NCI-H2227 (cell line): ENCODE data around the gene SERGEF.
A peak's percentile ranks its signal among the peaks of the same experiment; 100 is the strongest.

ENCODE experiments used
- DNase-seq: peaks from one replicate; lab custom pipeline; 2025; ENCODE audit not compliant: unreplicated experiment; lab: John Stamatoyannopoulos, UW

The SERGEF gene

DNA sequence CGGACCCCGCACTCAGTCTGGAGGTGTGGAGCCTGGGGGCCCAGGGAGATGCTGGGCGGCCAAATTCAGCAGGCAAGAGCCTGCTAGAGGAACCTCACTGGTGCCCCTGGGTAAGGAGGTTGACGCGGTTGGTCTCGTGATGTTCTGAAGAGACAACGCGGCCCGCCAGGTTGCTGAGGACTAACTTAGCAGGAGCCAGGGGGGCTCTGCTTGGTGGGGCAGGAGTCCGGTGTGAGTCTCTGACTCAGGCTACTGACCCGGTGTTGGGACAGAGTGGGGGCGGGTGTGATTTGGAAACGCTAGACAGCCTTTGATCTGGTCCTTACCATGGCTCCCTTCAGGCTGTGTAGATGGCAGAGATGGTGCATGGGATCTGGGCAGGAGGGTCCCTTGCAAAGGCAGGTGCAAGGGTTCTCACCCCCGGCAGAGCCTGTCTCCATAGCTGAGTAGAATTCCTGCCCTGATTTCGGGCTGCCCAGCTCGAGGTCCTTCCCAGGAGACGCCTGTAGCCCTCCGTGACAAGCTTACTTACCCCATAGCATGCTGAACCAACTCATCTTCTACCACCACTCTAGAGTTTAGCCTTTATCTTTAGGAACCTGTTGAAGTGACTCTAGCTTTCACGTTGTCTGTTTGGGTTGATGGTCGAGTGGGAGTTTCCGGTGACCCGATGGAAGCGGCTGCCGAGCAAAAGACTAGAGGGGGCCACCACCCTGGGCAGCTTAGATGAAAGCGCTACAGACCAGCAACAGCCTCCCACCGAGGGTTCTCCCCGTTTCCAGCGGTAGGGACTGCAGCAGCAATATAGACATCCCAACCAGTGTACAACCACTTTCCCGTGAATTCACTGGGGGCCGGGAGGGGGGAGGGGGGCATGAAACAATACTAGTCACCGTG lies 239.9 kb downstream of the SERGEF start:
- no peak for DNase-seq

DNA sequence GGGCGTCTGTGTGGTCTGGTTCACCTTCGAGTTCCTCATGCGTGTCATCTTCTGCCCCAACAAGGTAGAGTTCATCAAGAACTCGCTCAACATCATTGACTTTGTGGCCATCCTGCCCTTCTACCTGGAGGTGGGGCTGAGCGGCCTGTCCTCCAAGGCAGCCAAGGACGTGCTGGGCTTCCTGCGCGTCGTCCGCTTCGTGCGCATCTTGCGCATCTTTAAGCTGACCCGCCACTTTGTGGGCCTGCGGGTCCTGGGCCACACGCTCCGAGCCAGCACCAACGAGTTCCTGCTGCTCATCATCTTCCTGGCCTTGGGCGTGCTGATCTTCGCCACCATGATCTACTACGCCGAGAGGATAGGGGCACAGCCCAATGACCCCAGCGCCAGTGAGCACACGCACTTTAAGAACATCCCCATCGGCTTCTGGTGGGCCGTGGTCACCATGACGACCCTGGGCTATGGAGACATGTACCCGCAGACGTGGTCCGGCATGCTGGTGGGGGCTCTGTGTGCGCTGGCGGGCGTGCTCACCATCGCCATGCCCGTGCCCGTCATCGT lies 240.9 kb downstream of the SERGEF start:
- no peak for DNase-seq

DNA sequence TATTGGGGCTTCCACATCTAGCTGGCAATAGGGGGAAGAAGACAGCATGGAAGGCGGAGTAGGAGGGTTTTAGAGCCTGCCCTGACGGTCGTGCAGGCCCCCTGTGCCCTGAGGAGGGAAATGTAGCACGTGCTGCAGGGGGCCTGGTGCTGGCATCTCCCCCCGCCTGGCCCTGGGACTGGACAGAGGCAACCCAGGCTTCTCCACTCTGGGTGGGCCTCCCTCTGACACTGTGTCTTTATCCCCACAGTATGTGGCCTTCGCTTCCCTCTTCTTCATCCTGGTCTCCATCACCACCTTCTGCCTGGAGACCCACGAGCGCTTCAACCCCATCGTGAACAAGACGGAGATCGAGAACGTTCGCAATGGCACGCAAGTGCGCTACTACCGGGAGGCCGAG lies 241.4 kb downstream of the SERGEF start:
- DNase-seq, result no peak

DNA sequence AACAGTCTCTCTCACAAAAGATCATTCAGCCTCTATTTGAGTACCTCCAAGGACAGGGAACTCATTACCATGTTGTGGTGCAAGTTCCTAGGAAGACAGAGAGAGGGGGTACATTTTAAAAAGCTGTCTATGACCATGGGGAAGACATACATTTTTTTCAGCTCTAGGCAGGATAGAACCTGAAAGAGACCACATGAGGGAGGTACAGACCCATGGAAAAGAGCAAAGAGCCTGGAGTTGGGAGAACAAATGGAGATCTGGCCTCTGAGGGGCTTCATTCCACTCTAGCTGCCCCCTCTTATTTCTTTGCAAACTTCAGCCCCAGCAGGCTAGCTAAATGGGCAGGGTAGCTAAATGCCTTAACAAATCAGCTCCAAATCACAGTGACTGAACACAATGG lies 241.9 kb downstream of the SERGEF start:
- DNase-seq, result no peak

DNA sequence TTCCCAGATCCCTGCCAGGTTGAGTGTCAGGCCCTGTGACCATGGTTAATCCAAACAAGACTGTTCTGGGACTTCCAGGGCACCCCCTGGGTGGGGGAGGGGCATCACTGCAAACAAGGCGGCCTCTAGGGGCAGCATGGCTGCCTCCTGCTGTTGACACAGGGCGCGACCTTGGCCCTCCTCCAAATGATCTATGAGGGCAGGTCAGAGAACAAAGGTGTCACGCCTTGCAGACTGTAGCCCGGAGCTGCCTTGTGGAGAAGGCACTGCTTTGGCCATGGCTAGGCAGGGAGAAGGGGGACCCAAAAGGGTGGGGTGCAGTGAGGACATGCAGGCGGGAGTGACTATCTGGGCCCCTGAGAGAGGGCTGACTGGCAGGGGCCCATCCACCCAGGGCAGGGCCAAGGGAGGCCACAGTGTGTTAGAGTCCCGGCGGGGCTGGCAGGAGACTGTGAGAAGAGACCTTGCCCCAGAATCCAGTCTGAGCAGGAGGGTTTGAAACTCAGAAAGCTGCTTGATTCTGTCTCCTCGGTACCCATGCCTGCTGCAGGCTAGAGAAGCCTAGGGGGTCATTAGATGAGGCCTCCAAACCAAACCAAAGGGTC lies 242.7 kb downstream of the SERGEF start:
- no peak for DNase-seq

DNA sequence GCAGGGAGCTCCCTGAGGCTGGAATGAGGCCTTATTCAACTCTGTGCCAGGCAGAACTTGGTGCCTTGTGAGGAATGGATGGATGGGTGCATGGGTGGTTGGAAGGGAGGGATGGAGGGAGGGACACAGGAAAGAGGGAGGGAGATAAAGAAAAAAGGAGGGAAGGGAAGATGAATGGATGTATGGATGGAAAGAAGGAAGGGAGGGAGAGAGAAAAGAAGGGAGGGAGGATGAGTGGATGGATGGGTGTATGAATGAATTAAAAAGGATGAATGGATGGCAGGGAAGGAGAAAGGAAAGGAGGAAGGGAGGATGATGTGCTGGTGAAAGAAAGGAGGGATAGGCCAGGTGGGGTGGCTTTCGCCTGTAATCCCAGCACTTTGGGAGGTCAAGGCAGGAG lies 243.6 kb downstream of the SERGEF start:
- no peak for DNase-seq

DNA sequence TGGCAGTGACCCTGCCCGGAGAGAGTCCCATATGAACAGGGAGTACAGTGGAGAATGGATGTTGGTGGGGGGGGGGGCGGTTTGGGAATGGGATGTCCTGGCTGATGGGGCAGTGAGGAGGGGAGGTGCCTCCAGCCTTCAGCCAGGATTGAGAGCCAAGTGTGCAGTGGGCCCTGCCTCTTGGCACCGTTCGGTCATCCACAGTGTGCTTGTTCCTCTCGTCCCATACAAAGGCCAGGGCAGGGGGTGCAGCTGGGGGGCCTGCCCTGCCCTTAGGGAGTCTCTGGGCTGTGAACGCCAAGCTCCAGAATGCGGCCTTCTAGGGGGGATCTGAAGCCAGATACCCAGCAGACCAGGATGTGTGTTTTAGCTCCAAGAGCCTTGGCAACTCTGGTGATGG lies 244.3 kb downstream of the SERGEF start:
- no peak for DNase-seq

DNA sequence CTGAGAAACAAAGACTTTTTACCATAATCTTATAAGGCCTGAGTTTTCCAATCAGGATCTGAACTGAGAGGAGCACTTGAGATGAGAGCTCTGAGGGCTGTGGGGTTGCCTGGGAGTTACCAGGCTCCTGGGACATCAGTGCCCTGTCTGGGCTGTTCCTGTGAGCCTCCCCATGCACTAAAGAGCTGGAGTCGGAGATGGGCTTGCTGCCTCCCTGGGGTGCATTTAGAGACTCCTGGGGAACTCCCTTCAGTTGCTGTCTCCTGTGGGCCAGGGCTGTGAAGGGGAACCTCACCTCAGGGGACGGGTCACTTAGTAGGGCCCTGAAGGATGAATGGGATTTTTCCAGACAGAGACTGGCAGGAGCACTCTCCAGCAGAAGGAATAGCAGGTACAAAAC lies 244.9 kb downstream of the SERGEF start:
- DNase-seq, result no peak

DNA sequence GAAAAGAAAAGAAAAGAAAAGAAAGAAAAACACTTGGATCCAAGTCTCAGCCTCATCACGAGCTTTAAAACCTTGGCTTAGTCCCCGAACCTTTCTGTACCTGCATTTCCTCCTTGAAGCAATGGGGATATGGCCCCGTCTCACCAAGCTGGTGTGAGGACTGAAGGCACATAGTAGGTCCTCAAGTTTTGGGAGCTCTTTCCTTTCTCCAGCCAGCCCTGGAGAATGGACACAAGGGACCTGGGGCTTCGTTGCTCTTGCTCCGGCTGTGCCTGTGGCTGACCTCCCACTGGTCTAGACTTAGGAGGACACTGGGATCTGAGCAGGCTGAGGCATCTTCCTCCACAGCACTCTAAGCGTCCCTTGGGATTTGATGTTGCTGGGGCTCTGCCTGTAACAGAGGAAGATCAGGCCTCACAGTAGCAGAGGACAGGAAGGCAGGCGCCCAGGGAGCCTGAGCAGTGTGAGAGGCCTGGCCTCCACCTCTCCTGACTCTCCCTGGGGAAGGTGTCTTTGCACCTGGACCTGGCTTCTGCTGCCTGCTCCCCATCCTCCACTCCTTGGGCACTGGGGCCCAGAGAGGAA lies 245.5 kb downstream of the SERGEF start:
- no peak for DNase-seq

DNA sequence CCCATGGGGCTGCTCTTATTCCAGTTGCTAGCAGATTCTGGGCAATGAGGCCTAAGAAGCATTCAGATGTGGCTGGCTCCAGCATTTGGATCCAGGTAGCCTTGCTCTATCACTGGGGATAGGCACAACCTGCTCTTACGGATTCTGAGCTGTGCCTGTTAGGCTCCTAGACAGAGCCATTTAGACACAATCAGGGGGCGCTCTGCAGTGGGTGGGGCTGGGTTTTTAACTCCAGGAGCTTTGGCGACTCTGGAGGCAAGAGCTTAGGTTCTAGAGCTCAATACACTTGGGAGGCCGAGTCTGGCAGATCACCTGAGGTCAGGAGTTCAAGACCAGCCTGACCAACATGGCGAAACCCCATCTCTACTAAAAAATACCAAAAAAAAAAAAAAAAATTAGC lies 246.3 kb downstream of the SERGEF start:
- DNase-seq, result no peak

DNA sequence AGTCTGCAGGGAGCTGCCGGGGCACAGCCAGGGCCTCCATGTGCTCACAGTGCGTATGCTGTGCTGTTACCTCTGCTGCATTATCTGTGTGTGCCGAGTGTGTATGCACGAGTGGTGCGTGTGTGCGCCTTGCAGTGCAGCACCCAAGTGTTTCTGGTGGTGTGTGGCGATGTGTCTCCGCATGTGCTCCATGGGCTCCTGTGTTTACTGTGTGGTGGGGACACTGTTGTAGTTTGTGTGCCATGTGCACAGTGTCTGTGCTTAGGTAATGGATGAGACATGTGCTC lies 246.8 kb downstream of the SERGEF start:
- DNase-seq, result no peak

DNA sequence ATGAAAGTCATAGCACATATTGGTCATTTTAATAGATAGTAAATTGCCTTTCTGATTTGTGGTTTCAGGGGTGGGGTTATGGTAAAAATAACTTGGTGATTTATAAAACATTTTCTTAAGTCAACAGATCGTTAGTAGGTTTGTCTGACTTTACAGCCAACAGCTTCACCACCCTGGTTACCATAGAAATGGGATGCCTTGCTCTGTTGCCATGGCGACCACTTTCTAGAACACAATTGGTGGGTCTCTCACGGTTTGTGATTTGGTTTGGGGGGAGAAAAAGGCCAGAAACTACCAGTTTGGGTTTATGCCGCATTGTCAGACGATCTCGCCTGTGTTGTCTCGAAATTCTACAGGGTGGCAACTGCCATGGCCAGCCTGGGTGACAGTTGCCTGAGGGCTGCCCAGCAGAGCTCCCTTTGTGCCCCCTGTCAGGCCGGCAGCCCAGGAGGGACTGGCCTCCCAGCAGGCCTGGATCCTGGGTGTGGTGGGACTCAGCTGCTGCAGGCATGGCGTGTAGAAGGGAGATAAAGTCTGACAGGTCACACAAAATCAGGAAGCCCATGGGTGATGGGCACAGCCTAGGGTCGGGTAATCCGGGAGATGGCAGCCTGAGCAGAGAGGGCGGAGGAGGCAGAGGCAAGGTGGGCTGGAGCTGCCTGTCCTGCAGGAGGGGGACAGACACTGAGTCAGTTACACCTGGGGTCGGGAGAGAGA lies 247.3 kb downstream of the SERGEF start:
- peak; percentile 63 for DNase-seq

DNA sequence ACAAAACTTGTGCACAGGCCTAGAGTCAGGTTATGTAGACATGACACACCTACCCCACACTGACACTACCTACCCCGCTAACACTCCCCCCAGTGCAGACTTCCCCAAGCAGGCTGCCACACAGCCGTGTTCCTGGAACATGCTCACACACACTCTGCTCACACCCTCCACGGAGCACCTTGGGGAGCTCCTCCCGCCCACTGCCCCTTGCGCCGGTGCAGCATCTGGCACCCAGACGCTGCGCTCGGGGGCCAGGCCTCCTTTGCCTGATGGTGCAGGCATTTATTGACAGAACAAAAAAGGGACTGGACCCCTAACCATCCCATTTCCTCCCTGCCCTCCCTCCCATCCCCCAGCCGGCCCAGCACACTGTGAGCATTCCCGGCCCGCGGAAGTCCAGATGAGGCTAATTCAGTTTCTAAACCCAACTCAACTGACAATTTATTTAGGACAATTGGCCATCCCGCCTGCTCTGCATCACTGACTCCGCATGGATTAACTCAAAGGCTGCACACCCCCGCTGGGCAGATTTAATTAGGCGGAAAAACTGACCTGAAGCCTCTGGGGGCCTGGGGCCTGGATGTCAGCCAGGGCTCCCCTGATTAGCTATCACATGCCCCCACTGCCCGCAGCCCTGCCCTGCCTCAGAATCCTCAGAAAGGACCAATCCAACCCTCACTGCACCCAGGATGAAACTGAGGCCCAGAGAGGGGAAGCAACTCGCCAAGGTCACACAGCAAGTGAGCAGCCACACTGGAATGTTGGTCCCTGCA lies 248.2 kb downstream of the SERGEF start:
- no peak for DNase-seq

DNA sequence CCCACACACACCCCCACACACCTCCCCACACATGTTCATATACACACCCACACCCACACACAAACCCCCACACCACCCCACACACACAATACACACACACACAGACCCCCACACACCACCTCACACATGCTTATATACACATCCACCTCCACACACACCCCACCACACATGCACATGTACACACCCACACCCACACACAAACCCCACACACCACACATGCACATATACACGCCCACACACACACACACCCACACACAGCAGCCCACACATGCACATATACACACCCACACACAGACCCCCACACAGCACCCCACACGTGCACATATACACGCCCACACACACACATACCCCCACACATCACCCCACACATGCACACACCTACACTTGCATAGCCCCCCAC lies 249.1 kb downstream of the SERGEF start:
- no peak for DNase-seq

DNA sequence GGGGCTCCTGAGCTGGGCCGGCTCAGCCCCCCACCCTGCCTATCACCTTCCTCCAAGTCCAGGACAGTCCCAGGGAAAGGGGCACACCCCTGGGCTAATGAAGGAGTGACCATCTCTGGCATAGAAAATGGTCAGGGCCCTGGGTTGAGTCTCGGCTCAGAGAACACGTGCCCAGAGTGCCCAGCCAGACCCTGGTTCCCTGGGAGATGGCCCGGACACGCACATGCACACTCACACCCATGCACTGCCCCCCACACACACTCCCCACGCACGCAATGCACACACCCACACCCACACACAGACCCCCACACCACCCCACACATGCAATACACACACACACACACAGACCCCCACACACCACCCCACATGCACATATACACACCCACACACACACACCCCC lies 249.6 kb downstream of the SERGEF start:
- no peak for DNase-seq

DNA sequence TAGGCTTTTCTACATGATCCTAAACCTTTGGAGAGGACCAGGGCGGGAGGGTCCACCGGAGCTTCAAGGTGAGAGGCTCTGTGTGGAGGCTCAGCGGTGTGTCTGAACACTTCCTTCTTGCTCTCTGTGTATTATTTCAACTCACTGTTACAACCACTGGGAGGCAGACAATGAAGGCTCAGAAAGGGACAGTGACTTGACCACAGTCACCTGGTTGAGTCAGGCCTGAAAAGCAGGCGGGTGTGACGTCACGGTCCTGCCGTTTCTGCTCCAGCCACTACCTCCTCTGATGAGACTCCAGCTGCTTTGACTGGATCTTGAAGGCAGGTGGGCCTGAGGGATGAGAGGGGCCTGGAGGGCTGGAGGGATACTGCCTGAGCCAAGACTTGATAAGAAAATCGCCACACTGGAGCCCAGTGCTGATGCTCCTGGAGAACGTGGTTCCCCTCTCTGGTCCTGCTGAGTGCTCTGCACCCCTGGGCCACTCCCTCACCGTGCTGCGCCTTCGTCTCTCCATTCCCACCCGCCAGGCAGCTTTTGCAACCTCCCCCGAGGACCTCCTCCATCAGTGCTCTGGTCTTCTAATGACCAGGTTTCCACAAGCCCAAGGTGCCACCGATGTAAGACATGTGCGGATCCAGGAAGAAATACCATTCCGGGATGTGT lies 250.4 kb downstream of the SERGEF start:
- DNase-seq, result no peak

DNA sequence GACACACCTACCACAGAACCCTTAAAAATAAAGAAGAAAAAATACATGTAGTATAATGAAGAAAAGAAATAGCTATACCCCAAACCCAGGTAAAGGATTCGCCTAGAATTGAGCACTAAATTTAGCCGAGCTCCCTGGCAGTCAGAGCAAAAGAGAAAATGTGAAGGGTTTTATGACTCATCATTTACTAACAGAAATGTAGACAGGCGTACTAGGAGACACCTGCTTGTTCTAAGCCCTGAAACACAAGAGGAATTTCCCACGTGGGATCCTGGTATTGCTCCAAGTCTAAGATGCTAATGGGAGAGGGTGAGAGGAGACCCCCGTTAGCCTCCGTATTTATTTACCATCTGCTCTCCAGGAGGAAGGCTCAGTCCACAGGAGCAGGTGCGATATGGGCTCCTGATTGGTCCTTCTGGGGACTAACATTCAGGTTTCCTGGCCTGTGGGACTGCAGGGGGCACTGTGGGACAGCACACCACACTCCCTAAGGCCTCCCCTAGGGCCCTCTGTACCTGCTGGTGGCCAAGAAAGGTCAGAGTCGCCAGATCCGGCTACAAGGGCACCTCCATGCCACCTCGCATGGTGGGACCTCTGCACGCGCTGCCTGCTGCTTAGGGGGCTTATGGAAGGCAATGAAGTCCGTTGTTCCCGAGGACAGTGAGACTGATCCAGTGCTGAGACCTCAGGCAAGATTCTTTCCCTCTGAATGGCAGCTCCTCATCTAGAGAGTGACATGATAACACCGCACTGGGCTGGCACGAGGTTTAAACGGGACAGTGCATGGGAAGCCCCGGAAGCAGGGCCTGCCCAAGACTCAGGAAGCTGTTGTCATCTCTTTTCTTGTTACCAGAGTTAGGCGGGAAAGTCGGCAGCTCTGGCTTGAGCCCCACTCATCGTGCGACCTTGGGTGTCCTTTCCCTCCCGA lies 252.5 kb downstream of the SERGEF start:
- DNase-seq, result no peak

DNA sequence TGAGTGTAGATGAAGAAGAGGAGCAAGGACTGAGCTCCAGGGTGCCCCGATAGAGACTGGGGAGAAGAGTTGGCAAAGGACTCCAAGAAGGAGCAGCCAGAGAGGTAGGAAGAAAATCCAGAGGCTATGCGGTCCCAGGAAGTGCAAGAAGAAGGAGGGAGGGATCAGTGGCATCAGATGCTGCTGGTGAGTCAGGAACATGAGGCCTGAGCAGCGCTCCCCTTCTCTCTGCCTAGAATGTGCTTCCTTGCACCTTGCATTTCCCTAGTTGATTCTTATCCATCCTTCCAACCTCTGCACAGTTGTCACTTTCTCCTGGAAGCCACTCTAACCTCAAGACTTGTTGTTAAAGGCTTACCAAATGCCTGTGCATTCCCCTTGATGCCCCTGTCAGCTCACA lies 257.0 kb downstream of the SERGEF start:
- no peak for DNase-seq

DNA sequence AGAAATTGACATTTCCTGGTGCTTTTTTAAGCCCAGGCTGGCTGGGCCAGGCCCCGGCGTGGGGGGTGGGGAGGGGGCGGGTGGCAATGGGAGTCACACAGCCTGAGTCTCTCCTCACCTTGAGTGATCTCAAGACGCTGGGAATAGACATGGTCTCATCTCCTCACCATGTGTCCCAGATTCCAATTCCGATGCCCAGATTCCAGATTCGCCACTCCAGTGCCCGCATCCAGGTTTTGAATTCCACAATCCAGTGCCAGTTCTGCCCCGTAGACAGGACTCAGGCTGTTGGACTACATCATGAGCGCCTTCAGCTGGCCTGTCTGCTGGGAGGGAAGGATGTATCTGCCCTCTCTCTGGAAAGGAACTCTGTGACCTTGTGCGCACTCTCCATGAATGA lies 259.2 kb downstream of the SERGEF start:
- DNase-seq, result no peak
